Keratinocyte (primary cell): ENCODE results near the gene ZNF99. TPM values are rescaled to one million over a fixed set of nuclear protein-coding genes. Genes with fewer than 3 reads are reported as not detected.

Experiments
- DNase-seq: peaks from one replicate; pipeline ENCODE4 v3.0.0-alpha.2; 2011; ENCODE audit warnings: low read depth, missing footprints, low spot score
- FAIRE-seq: peaks from 2 replicates; lab custom pipeline; 2011; peaks lifted over from hg19 to GRCh38; lab: Jason Lieb, UNC
- H2AFZ ChIP-seq: 2 replicates; pipeline ENCODE4 v1.6.0; 2012; ENCODE audit warnings: low read length, control low read depth, inconsistent platforms; ENCODE audit not compliant: control insufficient read depth
- H3K27ac ChIP-seq: 2 replicates; pipeline ENCODE4 v1.5.1; 2011; ENCODE audit warnings: low read length; ENCODE audit not compliant: control insufficient read depth, insufficient read depth
- H3K27me3 ChIP-seq: 3 replicates; pipeline ENCODE4 v1.6.0; 2011; ENCODE audit warnings: low read length; ENCODE audit not compliant: control insufficient read depth, insufficient read depth; ENCODE audit errors: extremely low read depth
- H3K36me3 ChIP-seq, 2 experiments: 2 replicates in 1 of 2; 3 replicates in 1 of 2; pipeline ENCODE4 v1.5.1; 2011; ENCODE audit warnings: low read length in 2 of 2, mild to moderate bottlenecking in 1 of 2; ENCODE audit not compliant: control insufficient read depth in 2 of 2, insufficient read depth in 2 of 2; ENCODE audit errors: extremely low read depth in 1 of 2
- H3K4me1 ChIP-seq: 3 replicates; pipeline ENCODE4 v1.5.1; 2011; ENCODE audit warnings: low read length; ENCODE audit not compliant: control insufficient read depth, insufficient read depth; ENCODE audit errors: extremely low read depth
- H3K4me2 ChIP-seq: 3 replicates; pipeline ENCODE4 v1.6.0; 2011; ENCODE audit warnings: low read depth, low read length; ENCODE audit not compliant: control insufficient read depth, insufficient read depth; ENCODE audit errors: extremely low read depth
- H3K4me3 ChIP-seq, 3 experiments: fragments of 200-600 bp in 1 of 3; sonication (generic) in 1 of 3; 2 replicates in 2 of 3; 3 replicates in 1 of 3; pipeline ENCODE4 v1.5.1; 2011 to 2016; ENCODE audit warnings: low read length in 3 of 3, mild to moderate bottlenecking in 3 of 3, control low read depth in 2 of 3, inconsistent platforms in 1 of 3, low read depth in 1 of 3, mixed read lengths in 1 of 3, mixed run types in 1 of 3, moderate library complexity in 1 of 3; ENCODE audit not compliant: control insufficient read depth in 2 of 3, insufficient read depth in 2 of 3; ENCODE audit errors: extremely low read depth in 1 of 3
- H3K79me2 ChIP-seq: 2 replicates; pipeline ENCODE4 v1.6.0; 2012; ENCODE audit warnings: low read length; ENCODE audit not compliant: control insufficient read depth, insufficient read depth
- H3K9ac ChIP-seq: 3 replicates; pipeline ENCODE4 v1.6.0; 2011; ENCODE audit warnings: low read length; ENCODE audit not compliant: control insufficient read depth, insufficient read depth; ENCODE audit errors: extremely low read depth
- H3K9me1 ChIP-seq: 3 replicates; pipeline ENCODE4 v1.6.0; 2011; ENCODE audit warnings: low read length; ENCODE audit not compliant: control insufficient read depth, insufficient read depth; ENCODE audit errors: extremely low read depth
- H3K9me3 ChIP-seq: 2 replicates; pipeline ENCODE4 v1.5.1; 2012; ENCODE audit warnings: low read depth, low read length; ENCODE audit not compliant: control insufficient read depth
- H4K20me1 ChIP-seq: 3 replicates; pipeline ENCODE4 v1.6.0; 2011; ENCODE audit warnings: low read length; ENCODE audit not compliant: control insufficient read depth, insufficient read depth; ENCODE audit errors: extremely low read depth
- CTCF ChIP-seq, 3 experiments: IDR thresholded peaks in 1 of 3; conservative IDR thresholded peaks in 1 of 3; optimal IDR thresholded peaks in 1 of 3; 2 replicates in 2 of 3; 3 replicates in 1 of 3; pipeline versions ENCODE3 to v1.5.1; 2011; ENCODE audit warnings: low read length in 3 of 3, mild to moderate bottlenecking in 3 of 3, moderate library complexity in 2 of 3, control low read depth in 1 of 3, inconsistent platforms in 1 of 3; ENCODE audit not compliant: insufficient read depth in 2 of 3; ENCODE audit errors: extremely low read depth in 1 of 3
- EZH2 ChIP-seq: IDR thresholded peaks from one replicate; pipeline ENCODE4 v1.6.1; 2012; ENCODE audit warnings: inconsistent platforms, mild to moderate bottlenecking, low read length, moderate library complexity
- dilution Hi-C: fragments of 300-500 bp; cut with MboI; formaldehyde crosslinking; loops from one replicate; pipeline ENCODE4 v1.7.0; 2020; ENCODE audit warnings: low sequenced_read_pairs; ENCODE audit not compliant: extremely low pct_ligation_motif_present
- polyA plus RNA-seq, 5 experiments: library from polyadenylated mRNA; depleted of rRNA in 3 of 5; stranded (reverse) in 3 of 5; stranded (forward) in 1 of 5; unstranded in 1 of 5; fragments of >200 nt; gene quantifications; 1 replicate in 1 of 5; 2 replicates in 3 of 5; 3 replicates in 1 of 5; pipeline versions ENCODE4 v1.2.1 to v1.2.3, GENCODE V29; 2011 to 2012; ENCODE audit warnings: missing spikeins in 2 of 5, low read depth in 1 of 5, low replicate concordance in 1 of 5

Gene ZNF99
- polyA plus RNA-seq, 1 donor (not counting 4 experiments of a cell fraction or from before 2014, with no cell fraction given): not detected

GRCh38 chr19:22807061-22807835 is 23.3 kb upstream of the ZNF99 start:
- Histone ChIP-seq H4K20me1 (no peaks in the 10 kb centered on the region), H3K27me3 (no peaks in the 10 kb centered on the region), H3K9me1 (no peaks in the 10 kb centered on the region), H3K27ac (no peak overlapping the region), H3K9me3 (peaks cover 6% of the 10 kb centered on the region), H3K79me2 (no peaks in the 10 kb centered on the region), H3K4me2 (no peak overlapping the region), H3K9ac (no peak overlapping the region), H3K36me3 (no peaks in the 10 kb centered on the region), H3K4me1 (no peaks in the 10 kb centered on the region), H3K4me3 (no peak overlapping the region), H2AFZ (no peak overlapping the region)
- dilution Hi-C loops: no loop called here
- DNase-seq (no peak), FAIRE-seq (no peak)
- no peak for TF ChIP-seq CTCF (optimal IDR thresholded peaks at IDR 0.05 in 1 of 3, IDR thresholded peaks at IDR 0.05 in 1 of 3, conservative IDR thresholded peaks at IDR 0.05 in 1 of 3; ENCODE audit: extremely low read depth in 1 of 3, insufficient read depth in 2 of 3, low read length in 3 of 3)
- no peak for TF ChIP-seq EZH2

GRCh38 chr19:22806418-22806817 is 22.5 kb upstream of the ZNF99 start:
- no peak overlapping the region for H2AFZ ChIP-seq
- H3K9ac ChIP-seq: no peak overlapping the region
- DNase-seq: no peak
- no peaks in the 10 kb centered on the region for H3K4me1 ChIP-seq
- no peaks in the 10 kb centered on the region for H4K20me1 ChIP-seq
- no peak overlapping the region for H3K27ac ChIP-seq
- H3K4me2 ChIP-seq: no peak overlapping the region
- TF ChIP-seq EZH2: no peak
- no peak for TF ChIP-seq CTCF (optimal IDR thresholded peaks at IDR 0.05 in 1 of 3, IDR thresholded peaks at IDR 0.05 in 1 of 3, conservative IDR thresholded peaks at IDR 0.05 in 1 of 3; ENCODE audit: extremely low read depth in 1 of 3, insufficient read depth in 2 of 3, low read length in 3 of 3)
- no peaks in the 10 kb centered on the region for H3K36me3 ChIP-seq
- FAIRE-seq: no peak
- dilution Hi-C loops: no loop called here
- H3K4me3 ChIP-seq: no peak overlapping the region
- no peaks in the 10 kb centered on the region for H3K79me2 ChIP-seq
- no peaks in the 10 kb centered on the region for H3K27me3 ChIP-seq
- peaks cover 9% of the 10 kb centered on the region for H3K9me3 ChIP-seq
- H3K9me1 ChIP-seq: no peaks in the 10 kb centered on the region
